ENCODE results near the gene FBXW8.

The FBXW8 gene

DNA sequence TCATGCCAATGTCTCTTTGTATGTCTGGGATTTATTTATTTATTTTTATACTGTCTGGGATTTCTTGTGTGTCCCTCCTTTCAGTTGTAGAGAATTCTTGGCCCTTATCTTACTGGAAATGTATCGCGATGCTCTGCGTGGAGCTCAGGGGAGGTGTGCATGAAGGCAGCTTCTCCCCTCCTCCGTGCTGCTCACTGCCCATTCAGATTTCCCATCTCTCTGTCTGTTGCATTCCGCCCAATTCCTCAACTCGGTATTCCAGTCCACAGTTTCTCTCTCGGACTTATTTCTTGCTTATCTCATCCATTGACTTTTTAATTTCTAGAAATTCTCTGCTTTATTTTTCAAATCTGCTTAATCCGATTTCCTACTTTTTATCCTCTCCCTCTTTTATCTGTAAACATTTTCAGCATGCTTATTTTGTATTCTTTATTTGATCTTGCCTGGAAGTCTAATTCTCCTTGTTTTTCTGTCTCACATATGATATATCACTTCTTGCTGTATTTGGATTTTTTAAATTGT, 93.2 kb downstream of the FBXW8 start:
- Mint-ChIP-seq H3K27ac (no peak overlapping the region), H3K9me3 (ENCODE audit: low read depth) (no peaks in the 10 kb centered on the region), H3K4me1 (ENCODE audit: low read depth) (no peaks in the 10 kb centered on the region), H3K27me3 (no peaks in the 10 kb centered on the region), H3K36me3 (peaks cover 12% of the 10 kb centered on the region), H3K4me3 (no peak overlapping the region)

DNA sequence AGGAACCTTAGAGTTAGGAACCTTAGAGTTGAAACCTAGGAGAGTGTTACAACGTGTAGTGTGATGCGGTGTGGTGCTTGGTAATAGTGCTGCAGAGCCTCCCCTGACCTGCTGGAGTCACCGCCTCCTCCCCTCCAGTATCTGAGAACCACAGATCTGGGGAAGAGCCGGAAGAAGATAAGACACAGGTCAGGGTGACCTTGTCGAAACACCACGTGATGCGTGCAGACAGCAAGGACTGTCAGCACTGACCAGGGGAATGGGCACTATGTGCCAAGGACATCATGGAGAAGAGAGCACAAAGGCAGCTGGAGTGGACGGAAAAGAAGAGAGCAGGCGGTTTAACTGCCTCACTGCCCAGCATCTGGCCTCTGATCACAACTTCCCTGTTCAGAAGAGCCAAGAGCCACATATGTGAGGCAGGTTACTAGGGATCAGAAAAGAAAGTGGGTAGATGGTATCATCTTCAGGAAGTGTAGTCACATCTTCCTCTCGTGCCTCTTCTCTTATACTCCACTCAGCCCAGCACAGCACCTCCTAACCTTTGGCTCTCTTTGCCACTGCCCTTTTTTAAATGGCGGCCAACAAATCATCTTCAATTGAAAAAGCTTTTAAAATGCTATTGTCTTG, 94.8 kb downstream of the FBXW8 start:
- no peaks in the 10 kb centered on the region for H3K4me1 Mint-ChIP-seq (ENCODE audit: low read depth)
- H3K36me3 Mint-ChIP-seq = peaks cover 23% of the 10 kb centered on the region
- no peaks in the 10 kb centered on the region for H3K9me3 Mint-ChIP-seq (ENCODE audit: low read depth)
- H3K27ac Mint-ChIP-seq = no peak overlapping the region
- H3K4me3 Mint-ChIP-seq = no peak overlapping the region
- H3K27me3 Mint-ChIP-seq = no peaks in the 10 kb centered on the region

DNA sequence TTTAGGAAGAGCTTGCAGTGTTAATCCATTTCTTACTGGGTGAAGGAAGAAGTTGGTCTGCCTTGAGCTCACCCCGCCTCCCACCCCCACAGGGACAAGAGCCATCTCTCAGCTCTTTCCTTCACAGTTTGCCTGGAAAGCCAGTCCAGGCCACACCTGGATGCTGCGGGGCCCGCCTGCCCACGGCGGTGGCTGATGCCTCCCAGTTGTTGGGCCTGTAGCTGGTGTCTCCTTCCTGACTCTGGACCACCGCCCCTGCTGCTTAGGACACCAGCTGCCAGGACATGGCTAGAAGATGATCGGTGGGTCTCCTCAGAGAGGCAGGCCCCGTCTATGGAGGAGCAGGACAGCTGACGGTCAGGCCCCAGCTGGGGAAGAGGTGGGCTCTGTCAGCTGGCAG, 95.6 kb downstream of the FBXW8 start:
- Mint-ChIP-seq H3K4me1 (ENCODE audit: low read depth) (no peaks in the 10 kb centered on the region), H3K27me3 (no peaks in the 10 kb centered on the region), H3K36me3 (peaks cover 24% of the 10 kb centered on the region), H3K9me3 (ENCODE audit: low read depth) (no peaks in the 10 kb centered on the region), H3K4me3 (no peak overlapping the region), H3K27ac (no peak overlapping the region)

GRCh38 chr12:117007577-117007976, 96.8 kb downstream of the FBXW8 start:
- H3K4me3 Mint-ChIP-seq = no peak overlapping the region
- no peaks in the 10 kb centered on the region for H3K27me3 Mint-ChIP-seq
- no peak overlapping the region for H3K27ac Mint-ChIP-seq
- H3K36me3 Mint-ChIP-seq = peaks cover 32% of the 10 kb centered on the region
- no peaks in the 10 kb centered on the region for H3K4me1 Mint-ChIP-seq (ENCODE audit: low read depth)
- H3K9me3 Mint-ChIP-seq (ENCODE audit: low read depth) = peaks cover 8% of the 10 kb centered on the region

DNA sequence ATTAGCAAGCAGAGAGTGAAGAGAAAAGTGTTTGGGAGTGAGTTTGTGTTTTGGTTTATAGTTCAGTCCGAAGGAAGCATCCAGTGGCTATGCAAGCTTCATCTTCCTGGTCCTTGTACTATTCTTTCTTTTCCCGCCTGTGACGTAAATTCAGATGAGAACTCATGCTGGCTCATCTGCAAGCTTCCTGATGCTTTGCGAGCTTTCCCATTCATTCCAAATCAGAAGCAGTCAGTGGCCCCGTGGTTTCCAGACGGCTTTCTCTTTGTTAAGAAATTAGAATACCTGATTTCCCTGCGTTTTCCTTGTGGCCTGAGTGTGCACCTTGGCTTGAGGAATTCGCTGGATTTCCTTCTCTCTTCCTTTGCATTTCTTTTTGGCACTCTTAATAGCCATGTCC, 99.0 kb downstream of the FBXW8 start:
- H3K4me3 Mint-ChIP-seq = no peak overlapping the region
- peaks cover 49% of the 10 kb centered on the region for H3K36me3 Mint-ChIP-seq
- H3K4me1 Mint-ChIP-seq (ENCODE audit: low read depth) = no peaks in the 10 kb centered on the region
- peaks cover 20% of the 10 kb centered on the region for H3K9me3 Mint-ChIP-seq (ENCODE audit: low read depth)
- H3K27me3 Mint-ChIP-seq = no peaks in the 10 kb centered on the region
- no peak overlapping the region for H3K27ac Mint-ChIP-seq

- no peak overlapping the region for H3K4me3 Mint-ChIP-seq
- H3K4me1 Mint-ChIP-seq (ENCODE audit: low read depth) = no peaks in the 10 kb centered on the region
- peaks cover 51% of the 10 kb centered on the region for H3K36me3 Mint-ChIP-seq
- H3K27ac Mint-ChIP-seq = no peak overlapping the region
- peaks cover 20% of the 10 kb centered on the region for H3K9me3 Mint-ChIP-seq (ENCODE audit: low read depth)
- no peaks in the 10 kb centered on the region for H3K27me3 Mint-ChIP-seq
Observed at GRCh38 chr12:117010693-117011451, 100.1 kb downstream of the FBXW8 start.

- Mint-ChIP-seq H3K36me3 (peaks cover 54% of the 10 kb centered on the region), H3K27ac (no peak overlapping the region), H3K9me3 (ENCODE audit: low read depth) (peaks cover 20% of the 10 kb centered on the region), H3K27me3 (no peaks in the 10 kb centered on the region), H3K4me1 (ENCODE audit: low read depth) (no peaks in the 10 kb centered on the region), H3K4me3 (no peak overlapping the region)
Observed at GRCh38 chr12:117011988-117012805, 101.4 kb downstream of the FBXW8 start.

DNA sequence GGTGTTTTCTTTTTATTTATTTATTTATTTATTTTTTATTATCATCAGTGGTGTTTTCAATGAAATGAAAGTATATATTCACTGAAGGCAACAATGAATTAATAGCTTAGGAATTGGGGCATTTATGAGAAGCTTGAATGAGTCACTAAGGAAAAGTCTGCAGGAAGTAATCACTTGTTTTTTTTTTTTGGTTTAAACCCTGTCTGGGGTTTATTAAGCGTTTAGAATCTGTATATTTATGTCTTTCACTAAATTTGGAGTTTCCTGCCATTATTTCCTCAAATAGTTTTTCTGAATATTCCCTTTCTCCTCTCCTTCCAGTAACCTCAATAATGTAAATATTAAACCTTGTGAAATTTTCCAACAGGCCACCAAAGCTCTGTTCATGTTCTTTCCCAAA, 103.0 kb downstream of the FBXW8 start:
- H3K9me3 Mint-ChIP-seq (ENCODE audit: low read depth) = peaks cover 20% of the 10 kb centered on the region
- H3K36me3 Mint-ChIP-seq = peaks cover 51% of the 10 kb centered on the region
- no peak overlapping the region for H3K4me3 Mint-ChIP-seq
- no peaks in the 10 kb centered on the region for H3K4me1 Mint-ChIP-seq (ENCODE audit: low read depth)
- no peak overlapping the region for H3K27ac Mint-ChIP-seq
- H3K27me3 Mint-ChIP-seq = no peaks in the 10 kb centered on the region

DNA sequence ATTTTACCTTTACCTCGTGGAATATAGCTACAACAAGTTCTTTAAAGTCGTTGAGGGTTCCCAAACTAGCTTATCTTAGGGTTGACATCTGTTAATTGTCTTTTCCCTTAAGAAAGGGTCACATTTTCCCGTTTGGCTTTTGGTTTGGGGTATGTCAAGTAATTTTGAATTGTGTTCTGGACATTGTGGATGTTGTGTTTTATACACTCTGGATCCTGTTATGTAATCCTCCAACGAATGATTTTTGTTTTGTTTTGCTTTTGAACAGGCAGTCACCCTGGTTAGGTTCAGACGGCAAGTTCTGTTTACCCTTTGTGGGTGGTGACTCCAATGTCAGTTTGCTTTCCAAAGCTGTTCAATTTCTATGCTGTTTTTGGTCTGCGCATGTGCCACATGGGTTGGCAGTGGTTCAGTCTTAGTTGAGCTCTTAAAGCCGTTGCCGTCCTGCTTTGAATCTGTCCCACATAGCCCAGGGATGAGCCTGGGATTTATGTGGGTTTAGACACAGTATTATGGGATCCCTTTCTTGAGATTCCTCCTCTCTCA, 103.7 kb downstream of the FBXW8 start:
- Mint-ChIP-seq H3K4me3 (no peak overlapping the region), H3K4me1 (ENCODE audit: low read depth) (no peaks in the 10 kb centered on the region), H3K9me3 (ENCODE audit: low read depth) (peaks cover 20% of the 10 kb centered on the region), H3K36me3 (peaks cover 52% of the 10 kb centered on the region), H3K27me3 (no peaks in the 10 kb centered on the region), H3K27ac (no peak overlapping the region)

GRCh38 chr12:117015811-117016210, 105.1 kb downstream of the FBXW8 start:
- no peaks in the 10 kb centered on the region for H3K4me1 Mint-ChIP-seq (ENCODE audit: low read depth)
- H3K4me3 Mint-ChIP-seq = no peak overlapping the region
- H3K27ac Mint-ChIP-seq = no peak overlapping the region
- H3K36me3 Mint-ChIP-seq = peaks cover 41% of the 10 kb centered on the region
- H3K9me3 Mint-ChIP-seq (ENCODE audit: low read depth) = peaks cover 20% of the 10 kb centered on the region
- no peaks in the 10 kb centered on the region for H3K27me3 Mint-ChIP-seq

DNA sequence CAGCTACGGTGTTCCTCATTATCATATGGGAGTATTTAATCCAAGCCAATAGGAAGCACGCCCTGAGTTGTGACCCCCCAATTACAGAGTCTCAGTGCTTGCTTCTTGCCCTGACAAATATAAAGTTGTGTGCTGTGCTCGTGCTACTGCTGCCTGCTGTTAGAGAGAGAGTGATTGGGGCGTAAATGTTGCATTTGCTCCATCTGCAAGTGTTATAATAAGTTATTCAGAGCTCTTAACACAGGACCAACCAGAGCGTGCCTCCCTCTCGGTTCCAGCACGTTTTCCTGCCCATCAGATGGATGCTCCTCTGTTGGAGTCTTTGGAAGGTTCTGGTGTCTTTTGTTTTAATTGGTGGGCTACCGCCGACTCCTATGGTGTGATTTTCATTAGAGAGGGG, 107.1 kb downstream of the FBXW8 start:
- Mint-ChIP-seq H3K9me3 (ENCODE audit: low read depth) (peaks cover 10% of the 10 kb centered on the region), H3K4me3 (no peak overlapping the region)

GRCh38 chr12:117018276-117018675, 107.5 kb downstream of the FBXW8 start:
- Mint-ChIP-seq H3K27ac (no peak overlapping the region), H3K4me1 (ENCODE audit: low read depth) (no peaks in the 10 kb centered on the region), H3K4me3 (no peak overlapping the region), H3K9me3 (ENCODE audit: low read depth) (peaks cover 6% of the 10 kb centered on the region), H3K36me3 (peaks cover 27% of the 10 kb centered on the region), H3K27me3 (no peaks in the 10 kb centered on the region)

More for the DNA sequence above, 107.1 kb downstream of the FBXW8 start:
- Mint-ChIP-seq H3K27me3 (no peaks in the 10 kb centered on the region), H3K27ac (no peak overlapping the region), H3K4me1 (ENCODE audit: low read depth) (no peaks in the 10 kb centered on the region), H3K36me3 (peaks cover 32% of the 10 kb centered on the region)

GRCh38 chr12:117018685-117019084, 107.9 kb downstream of the FBXW8 start:
- Mint-ChIP-seq H3K4me3 (no peak overlapping the region), H3K27me3 (no peaks in the 10 kb centered on the region), H3K36me3 (peaks cover 26% of the 10 kb centered on the region), H3K27ac (peak overlapping the region; percentile 10), H3K9me3 (ENCODE audit: low read depth) (peaks cover 6% of the 10 kb centered on the region), H3K4me1 (ENCODE audit: low read depth) (no peaks in the 10 kb centered on the region)

DNA sequence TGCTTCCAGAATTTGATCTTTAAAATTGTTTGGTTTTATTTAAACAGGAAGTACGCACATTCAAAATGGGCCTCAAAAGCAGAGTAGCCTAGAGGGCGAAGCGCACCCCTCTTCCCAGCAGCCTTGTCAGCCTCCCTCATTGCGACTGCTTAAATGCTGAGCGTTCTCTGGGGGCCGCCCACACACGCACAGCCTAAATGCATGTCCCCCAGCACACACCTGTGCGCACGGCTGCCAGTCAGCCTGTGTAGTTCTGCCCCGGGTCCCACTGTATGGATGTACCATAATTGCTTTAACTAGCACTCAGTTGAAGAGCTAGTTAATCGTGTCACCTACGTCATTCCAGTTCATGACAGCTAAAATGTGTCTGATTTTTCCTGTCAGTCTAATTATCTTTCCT, 109.1 kb downstream of the FBXW8 start:
- H3K9me3 Mint-ChIP-seq (ENCODE audit: low read depth) = no peaks in the 10 kb centered on the region
- H3K4me1 Mint-ChIP-seq (ENCODE audit: low read depth) = no peaks in the 10 kb centered on the region
- H3K27me3 Mint-ChIP-seq = no peaks in the 10 kb centered on the region
- no peak overlapping the region for H3K27ac Mint-ChIP-seq
- H3K4me3 Mint-ChIP-seq = no peak overlapping the region
- H3K36me3 Mint-ChIP-seq = peaks cover 15% of the 10 kb centered on the region
